A673 (cell line): ENCODE results near the gene SLC25A23. TPM values are rescaled to one million over a fixed set of nuclear protein-coding genes. Genes with fewer than 3 reads are reported as not detected.

Experiments
- BruUV-seq: library from RNA; stranded (reverse); fragments of 400-500 nt; replicated peaks from 2 replicates; lab custom pipeline; 2021; lab: Mats Ljungman, UMichigan
- CTCF ChIA-PET: fragments of 300-600 bp; sonication (Branson Sonifier 250); formaldehyde crosslinking; loops from one replicate; lab custom pipeline; 2022; ENCODE audit warnings: antibody characterized with exemption; lab: Charles Lee
- POLR2A ChIA-PET: fragments of 300-600 bp; sonication (Branson Sonifier 250); formaldehyde crosslinking; loops from one replicate; lab custom pipeline; 2022; ENCODE audit warnings: antibody characterized with exemption; ENCODE audit not compliant: low non-redundant PET; lab: Charles Lee
- DNase-seq: peaks from one replicate; pipeline ENCODE4 v3.0.0-alpha.2; 2015; ENCODE audit warnings: low spot score
- H3K27ac ChIP-seq: fragments of 200-600 bp; sonication (generic); 2 replicates; pipeline ENCODE4 v1.5.1; 2016; ENCODE audit warnings: mixed run types, low read depth, mild to moderate bottlenecking, mixed read lengths, antibody characterized with exemption, low read length; ENCODE audit not compliant: poor library complexity, severe bottlenecking
- H3K27me3 ChIP-seq: fragments of 200-600 bp; sonication (generic); replicated peaks from 2 replicates; pipeline ENCODE4 v1.6.1; 2017; ENCODE audit warnings: mixed run types, low read depth, mild to moderate bottlenecking, mixed read lengths, antibody characterized with exemption, low read length; ENCODE audit not compliant: insufficient read depth, poor library complexity
- H3K36me3 ChIP-seq: fragments of 200-600 bp; sonication (generic); 2 replicates; pipeline ENCODE4 v1.6.1; 2016; ENCODE audit warnings: mixed run types, mild to moderate bottlenecking, mixed read lengths, antibody characterized with exemption, low read length; ENCODE audit not compliant: insufficient read depth, poor library complexity, severe bottlenecking
- H3K4me1 ChIP-seq: fragments of 200-600 bp; sonication (generic); 2 replicates; pipeline ENCODE4 v1.6.1; 2017; ENCODE audit warnings: mixed run types, mild to moderate bottlenecking, mixed read lengths, antibody characterized with exemption, low read length; ENCODE audit not compliant: insufficient read depth, poor library complexity, severe bottlenecking
- H3K4me3 ChIP-seq: fragments of 200-600 bp; sonication (generic); 2 replicates; pipeline ENCODE4 v1.5.1; 2016; ENCODE audit warnings: low read depth, mixed run types, mild to moderate bottlenecking, mixed read lengths, low read length; ENCODE audit not compliant: poor library complexity, severe bottlenecking
- H3K9me3 ChIP-seq: fragments of 200-600 bp; sonication (generic); 2 replicates; pipeline ENCODE4 v1.6.1; 2016; ENCODE audit warnings: mixed run types, low read depth, mild to moderate bottlenecking, mixed read lengths, antibody characterized with exemption, low read length; ENCODE audit not compliant: poor library complexity, severe bottlenecking
- CTCF ChIP-seq: fragments of 300-800, 200-600 bp; sonication (generic); conservative IDR thresholded peaks from 2 replicates; pipeline ENCODE4 v1.5.1; 2017; ENCODE audit warnings: low read depth, mild to moderate bottlenecking, antibody characterized with exemption, low read length, moderate library complexity, mixed read lengths
- EZH2 ChIP-seq: fragments of 200-600 bp; sonication (generic); IDR thresholded peaks from 2 replicates; pipeline ENCODE4 v1.6.1; 2017; ENCODE audit warnings: borderline replicate concordance, low read depth, mild to moderate bottlenecking, mixed read lengths, antibody characterized with exemption, low read length; ENCODE audit not compliant: poor library complexity, severe bottlenecking
- intact Hi-C: fragments of 100-400 bp; cut with micrococcal nuclease; formaldehyde crosslinking; loops from one replicate; pipeline ENCODE4 v1.10.0; 2022; ENCODE audit not compliant: unreplicated experiment
- total RNA-seq: library from RNA; stranded (reverse); gene quantifications from 2 replicates; pipeline ENCODE4 v1.2.3, GENCODE V29; 2021

SLC25A23 gene
- total RNA-seq, 1 experiment from 2014 or later = 39.9 TPM

DNA sequence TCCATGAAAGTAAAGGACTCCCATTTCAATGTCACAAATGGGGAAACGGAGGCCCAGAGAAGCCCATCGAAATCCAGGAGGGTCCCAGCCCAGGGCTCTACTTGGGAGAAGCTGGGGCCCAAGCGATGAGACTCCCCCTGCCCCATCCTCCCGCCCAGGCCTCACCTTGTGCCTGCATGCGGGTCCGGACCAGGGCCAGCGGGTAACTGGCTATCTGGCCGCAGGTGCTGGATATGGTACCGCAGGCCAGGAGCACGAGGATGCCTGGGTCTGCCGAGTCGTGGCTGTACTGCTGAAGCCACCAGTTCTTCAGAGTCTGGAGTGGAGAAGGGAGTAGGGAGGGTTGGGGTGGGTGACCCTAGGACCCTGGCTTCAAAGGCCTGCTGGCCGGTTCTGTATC lies 15.6 kb downstream of the SLC25A23 start:
- ChIA-PET POLR2A (no interaction called here), CTCF (no interaction called here)

GRCh38 chr19:6442087-6442688 lies 17.4 kb downstream of the SLC25A23 start:
- Histone ChIP-seq H3K36me3 (no peaks in the 10 kb centered on the region), H3K27me3 (no peaks in the 10 kb centered on the region), H3K4me3 (no peak overlapping the region), H3K27ac (no peak overlapping the region), H3K9me3 (no peaks in the 10 kb centered on the region), H3K4me1 (no peaks in the 10 kb centered on the region)
- TF ChIP-seq CTCF (no peak), EZH2 (no peak)
- intact Hi-C loops = no loop called here
- ChIA-PET POLR2A (no interaction called here), CTCF (no interaction called here)
- BruUV-seq = no TSS peak
- no peak for DNase-seq

More for the DNA sequence above, 15.6 kb downstream of the SLC25A23 start:
- no peaks in the 10 kb centered on the region for H3K9me3 ChIP-seq
- no peak for DNase-seq
- intact Hi-C loops = no loop called here
- H3K27me3 ChIP-seq = no peaks in the 10 kb centered on the region
- H3K27ac ChIP-seq = no peak overlapping the region
- no peak overlapping the region for H3K4me3 ChIP-seq
- H3K4me1 ChIP-seq = no peaks in the 10 kb centered on the region
- TF ChIP-seq CTCF (no peak), EZH2 (no peak)
- H3K36me3 ChIP-seq = no peaks in the 10 kb centered on the region
- no TSS peak for BruUV-seq

DNA sequence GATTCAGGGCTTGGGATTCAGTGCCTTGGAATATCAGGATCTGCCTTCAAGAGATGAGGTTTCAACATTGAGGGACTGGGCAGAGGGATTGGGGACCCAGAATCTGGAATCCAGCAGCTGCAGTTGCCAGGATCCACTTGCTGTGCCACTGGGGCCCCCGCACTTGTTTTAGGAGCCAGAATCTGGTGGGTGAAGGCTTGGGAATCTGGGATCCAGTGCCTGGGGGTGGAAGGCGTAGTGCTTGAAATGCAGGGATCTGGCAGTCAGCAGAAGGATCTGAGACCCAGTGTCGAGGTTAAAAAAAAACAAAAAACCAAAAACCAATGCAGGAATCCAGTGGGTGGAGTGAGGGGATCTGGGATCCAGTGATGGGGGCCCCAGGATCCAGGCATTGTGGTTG lies 18.7 kb downstream of the SLC25A23 start:
- intact Hi-C loops = no loop called here
- no peaks in the 10 kb centered on the region for H3K4me1 ChIP-seq
- no peak overlapping the region for H3K4me3 ChIP-seq
- ChIA-PET CTCF (no interaction called here), POLR2A (no interaction called here)
- TF ChIP-seq CTCF (no peak), EZH2 (no peak)
- DNase-seq = no peak
- H3K9me3 ChIP-seq = no peaks in the 10 kb centered on the region
- no peaks in the 10 kb centered on the region for H3K36me3 ChIP-seq
- no TSS peak for BruUV-seq
- H3K27me3 ChIP-seq = no peaks in the 10 kb centered on the region
- H3K27ac ChIP-seq = no peak overlapping the region
